ENCODE results near the gene OSGEP. TPM values are rescaled to one million over a fixed set of nuclear protein-coding genes. Genes with fewer than 3 reads are reported as not detected.

The OSGEP gene
- total RNA-seq: 62.5 and 70.6 TPM in 2 replicates

DNA sequence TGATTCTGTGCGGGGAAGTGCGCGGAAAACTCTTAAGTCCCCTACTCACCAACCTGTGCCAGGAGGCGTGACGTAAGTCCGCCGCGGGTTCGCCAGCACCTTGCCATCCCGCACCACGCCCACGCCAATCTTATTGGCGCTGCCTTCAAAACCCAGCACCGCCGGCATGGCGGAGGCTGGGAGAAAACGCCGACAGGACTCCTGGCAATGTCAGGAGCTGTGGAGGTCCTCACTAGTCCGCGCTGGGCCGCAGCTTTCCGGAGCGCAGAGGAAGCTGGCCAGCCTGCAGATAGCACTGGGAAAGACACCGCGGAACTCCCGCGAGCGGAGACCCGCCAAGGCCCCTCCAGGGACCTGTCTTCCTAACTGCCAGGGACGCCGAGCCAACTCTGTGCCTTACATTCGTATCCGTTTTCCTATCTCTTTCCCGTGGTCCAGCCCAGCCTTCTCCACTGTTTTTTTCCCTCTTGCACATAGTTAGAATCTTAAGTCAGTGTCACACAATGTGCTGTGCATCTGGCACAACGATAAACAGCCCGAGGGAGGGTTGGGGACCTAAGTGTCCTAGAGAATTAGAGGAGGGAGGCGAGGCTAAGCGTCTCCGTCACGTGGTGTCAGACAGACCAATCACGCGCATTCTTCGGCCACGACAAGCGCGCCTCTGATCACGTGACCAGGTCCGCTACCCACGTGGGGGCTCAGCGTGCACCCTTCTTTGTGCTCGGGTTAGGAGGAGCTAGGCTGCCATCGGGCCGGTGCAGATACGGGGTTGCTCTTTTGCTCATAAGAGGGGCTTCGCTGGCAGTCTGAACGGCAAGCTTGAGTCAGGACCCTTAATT lies at the start of gene OSGEP, which contains the start of gene APEX1:
TSS of gene OSGEP (minus strand) at position 297 of the 839 bp plus-strand sequence. CDS start at position 168, 129 bp downstream.
TSS of gene APEX1 (plus strand) at position 711 of the 839 bp plus-strand sequence. CDS start 420 bp downstream, outside the sequence.

DNA sequence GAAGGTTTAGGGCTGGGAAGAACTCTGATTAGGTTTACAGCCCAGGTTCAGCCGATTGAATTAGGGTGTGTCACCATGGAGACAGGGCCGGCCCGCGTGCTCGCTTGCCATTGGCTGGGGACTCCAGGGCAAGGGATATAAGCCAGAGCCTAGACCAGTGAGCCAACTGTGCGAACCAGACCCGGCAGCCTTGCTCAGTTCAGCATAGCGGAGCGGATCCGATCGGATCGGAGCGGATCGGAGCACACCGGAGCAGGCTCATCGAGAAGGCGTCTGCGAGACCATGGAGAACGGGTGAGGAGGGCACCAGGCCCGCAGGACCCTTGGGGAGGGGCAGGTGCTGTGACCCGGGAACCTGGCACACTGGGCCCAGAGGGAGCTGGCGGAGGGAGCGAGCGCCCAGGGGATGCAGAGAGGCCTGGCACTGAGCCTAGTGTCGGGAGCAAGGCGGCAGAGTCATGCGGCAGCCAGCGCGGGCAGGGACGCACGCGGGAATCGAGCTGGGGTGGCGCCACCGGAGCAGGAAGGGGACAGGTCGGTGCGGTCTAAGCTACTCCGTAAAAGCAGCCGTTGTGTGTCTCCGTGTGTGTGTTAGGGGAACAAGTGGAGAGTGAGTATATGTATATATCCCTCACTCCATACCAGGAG lies 14.8 kb upstream of the OSGEP start, which contains the start of gene PNP:
TSS of gene PNP (plus strand) at position 165 of the 648 bp plus-strand sequence. CDS start at position 284, 119 bp downstream.

GRCh38 chr14:20461225-20462141 lies 6.9 kb upstream of the OSGEP start, which contains the start of gene PIP4P1:
TSS of gene PIP4P1 (minus strand) at chr14:20461434. CDS start at chr14:20461325, 109 bp downstream.

GRCh38 chr14:20435582-20436362 lies 18.8 kb downstream of the OSGEP start, which contains the start of gene KLHL33:
TSS of gene KLHL33 (minus strand) at chr14:20436166. CDS start at chr14:20435811, 355 bp downstream.

GRCh38 chr14:20412876-20413743 lies 41.5 kb downstream of the OSGEP start, which contains the start of gene TEP1:
TSS of gene TEP1 (minus strand) at chr14:20413501. CDS start at chr14:20408439, 5,062 bp downstream.

Other genes with a start within 250 kb of the OSGEP start
- not detected in 2 replicates for gene OR11H6, start 231.1 kb downstream of the OSGEP start, total RNA-seq
- not detected in 2 replicates for gene OR11H7, start 225.8 kb downstream of the OSGEP start, total RNA-seq
- not detected in 2 replicates for gene OR11H4, start 215.5 kb downstream of the OSGEP start, total RNA-seq
- 8.6 and 10.9 TPM in 2 replicates for gene TTC5, start 148.9 kb downstream of the OSGEP start, total RNA-seq
- gene CCNB1IP1, start 121.5 kb downstream of the OSGEP start, total RNA-seq: 51.6 and 53.7 TPM in 2 replicates
- 18.0 and 18.8 TPM in 2 replicates for gene PARP2, start 111.2 kb downstream of the OSGEP start, total RNA-seq
- gene TEP1, start 41.3 kb downstream of the OSGEP start, total RNA-seq: 7.0 and 9.4 TPM in 2 replicates
- gene KLHL33, start 18.6 kb downstream of the OSGEP start, total RNA-seq: 0.30 and 0.50 TPM in 2 replicates
- 278 and 299 TPM in 2 replicates for gene APEX1, start 414 bp upstream of the OSGEP start, total RNA-seq
- 19.2 and 19.8 TPM in 2 replicates for gene PIP4P1, start 6.6 kb upstream of the OSGEP start, total RNA-seq
- gene PNP, start 14.6 kb upstream of the OSGEP start, total RNA-seq: 51.7 and 54.6 TPM in 2 replicates
- not detected in 2 replicates for gene RNASE10, start 50.7 kb upstream of the OSGEP start, total RNA-seq
- not detected in 2 replicates for gene RNASE9, start 106.2 kb upstream of the OSGEP start, total RNA-seq
- not detected in 2 replicates for gene RNASE11, start 133.2 kb upstream of the OSGEP start, total RNA-seq
- gene RNASE12, start 136.6 kb upstream of the OSGEP start, total RNA-seq: not detected in 2 replicates
- gene OR6S1, start 186.9 kb upstream of the OSGEP start, total RNA-seq: not detected in 2 replicates
- 12.1 and 12.9 TPM in 2 replicates for gene RNASE4, start 229.7 kb upstream of the OSGEP start, total RNA-seq
- gene ANG, start 234.0 kb upstream of the OSGEP start, total RNA-seq: 6.7 and 7.9 TPM in 2 replicates